OCI-LY1 (cell line): ENCODE results near the gene PRKRA.

Experiments
- H2AFZ ChIP-seq: fragments of 200-600 bp; sonication (generic), shearing (Covaris generic); 2 replicates; pipeline ENCODE4 v1.6.0; 2014; ENCODE audit warnings: antibody characterized with exemption, mild to moderate bottlenecking, low read length
- H3F3A ChIP-seq: fragments of 200-600 bp; sonication (generic), shearing (Covaris generic); 2 replicates; pipeline ENCODE4 v1.6.0; 2014; ENCODE audit warnings: mild to moderate bottlenecking, antibody characterized with exemption, low read length, moderate library complexity; ENCODE audit not compliant: insufficient read depth
- H3K27ac ChIP-seq: fragments of 200-600 bp; sonication (generic); 2 replicates; pipeline ENCODE4 v1.5.1; 2014; ENCODE audit warnings: low read length, mixed run types, mild to moderate bottlenecking, low read depth; ENCODE audit not compliant: poor library complexity, severe bottlenecking
- H3K27me3 ChIP-seq: fragments of 200-600 bp; sonication (generic); 2 replicates; pipeline ENCODE4 v1.6.0; 2014; ENCODE audit warnings: antibody characterized with exemption, mild to moderate bottlenecking, low read length, moderate library complexity; ENCODE audit not compliant: insufficient read depth
- H3K36me3 ChIP-seq: fragments of 200-600 bp; sonication (generic); 2 replicates; pipeline ENCODE4 v1.6.1; 2014; ENCODE audit warnings: mild to moderate bottlenecking, antibody characterized with exemption, low read length, moderate library complexity, mixed read lengths; ENCODE audit not compliant: insufficient read depth
- H3K4me1 ChIP-seq: fragments of 200-600 bp; sonication (generic); 2 replicates; pipeline ENCODE4 v1.5.1; 2014; ENCODE audit warnings: mild to moderate bottlenecking, low read length, moderate library complexity; ENCODE audit not compliant: insufficient read depth, severe bottlenecking
- H3K4me2 ChIP-seq: fragments of 200-600 bp; sonication (generic), shearing (Covaris generic); 2 replicates; pipeline ENCODE4 v1.6.1; 2014; ENCODE audit warnings: low read length
- H3K4me3 ChIP-seq: fragments of 200-600 bp; sonication (generic); 2 replicates; pipeline ENCODE4 v1.5.1; 2014; ENCODE audit warnings: low read length, low read depth, mild to moderate bottlenecking, mixed read lengths; ENCODE audit not compliant: poor library complexity, severe bottlenecking
- H3K79me2 ChIP-seq: fragments of 200-600 bp; shearing (Covaris generic); 2 replicates; pipeline ENCODE4 v1.6.1; 2016; ENCODE audit warnings: mixed run types, low read length, mixed read lengths; ENCODE audit not compliant: insufficient read depth
- H3K9ac ChIP-seq: fragments of 200-600 bp; sonication (generic), shearing (Covaris generic); 2 replicates; pipeline ENCODE4 v1.6.1; 2014; ENCODE audit warnings: mild to moderate bottlenecking, low read length, mixed read lengths
- H3K9me2 ChIP-seq: fragments of 200-600 bp; sonication (generic), shearing (Covaris generic); 2 replicates; pipeline ENCODE4 v1.6.1; 2014; ENCODE audit warnings: low read depth, mild to moderate bottlenecking, low read length, mixed read lengths
- H3K9me3 ChIP-seq: fragments of 200-600 bp; shearing (Covaris generic); 2 replicates; pipeline ENCODE4 v1.6.1; 2014; ENCODE audit warnings: low read length, mixed read lengths
- H4K20me1 ChIP-seq: fragments of 200-600 bp; sonication (generic), shearing (Covaris generic); 2 replicates; pipeline ENCODE4 v1.6.0; 2016; ENCODE audit warnings: mild to moderate bottlenecking, low read length; ENCODE audit not compliant: insufficient read depth
- EZH2 ChIP-seq: fragments of 200-600 bp; sonication (generic), shearing (Covaris generic); IDR thresholded peaks from 2 replicates; pipeline ENCODE4 v1.8.0; 2017; ENCODE audit warnings: borderline replicate concordance, mixed run types, mild to moderate bottlenecking, antibody characterized with exemption, low read length, moderate library complexity, mixed read lengths
- TF ChIP-seq, protein P1 (sequence below): fragments of 200-600 bp; sonication (generic), shearing (Covaris generic); IDR thresholded peaks from 2 replicates; pipeline ENCODE4 v1.5.1; 2017; ENCODE audit warnings: mild to moderate bottlenecking, antibody characterized with exemption, low read length, moderate library complexity, mixed read lengths

The PRKRA gene

DNA sequence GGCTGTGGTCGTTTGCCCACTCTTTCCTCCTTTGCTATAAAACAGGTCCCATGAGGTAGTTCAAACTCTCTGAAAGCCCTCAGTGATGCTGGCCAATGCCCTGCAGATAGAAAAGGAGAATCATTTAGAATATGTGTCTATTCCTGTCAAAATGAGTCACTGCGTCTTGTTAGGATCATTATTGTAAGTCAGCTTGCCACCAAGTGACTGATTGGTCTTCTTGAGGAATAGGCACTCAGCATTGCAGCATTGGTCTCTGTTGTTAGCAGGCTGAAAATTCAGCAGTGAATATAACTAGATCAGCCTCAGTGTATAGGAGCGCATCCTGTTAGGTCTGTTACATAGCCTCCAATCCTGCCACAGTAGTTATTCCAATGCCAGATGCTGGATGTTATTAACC is 28.9 kb downstream of the PRKRA start:
- Histone ChIP-seq H3K27ac (no peak overlapping the region), H2AFZ (no peak overlapping the region), H3K4me3 (no peak overlapping the region), H3K9ac (no peak overlapping the region), H3F3A (no peaks in the 10 kb centered on the region), H3K9me2 (no peaks in the 10 kb centered on the region), H3K36me3 (peaks cover 9% of the 10 kb centered on the region), H3K79me2 (no peaks in the 10 kb centered on the region), H4K20me1 (no peaks in the 10 kb centered on the region), H3K27me3 (no peaks in the 10 kb centered on the region), H3K4me2 (no peak overlapping the region), H3K9me3 (peaks cover 7% of the 10 kb centered on the region; the same call in 1 of the 2 replicates), H3K4me1 (peaks cover 5% of the 10 kb centered on the region)
- no peak for TF ChIP-seq EZH2
- TF ChIP-seq, protein P1, sequence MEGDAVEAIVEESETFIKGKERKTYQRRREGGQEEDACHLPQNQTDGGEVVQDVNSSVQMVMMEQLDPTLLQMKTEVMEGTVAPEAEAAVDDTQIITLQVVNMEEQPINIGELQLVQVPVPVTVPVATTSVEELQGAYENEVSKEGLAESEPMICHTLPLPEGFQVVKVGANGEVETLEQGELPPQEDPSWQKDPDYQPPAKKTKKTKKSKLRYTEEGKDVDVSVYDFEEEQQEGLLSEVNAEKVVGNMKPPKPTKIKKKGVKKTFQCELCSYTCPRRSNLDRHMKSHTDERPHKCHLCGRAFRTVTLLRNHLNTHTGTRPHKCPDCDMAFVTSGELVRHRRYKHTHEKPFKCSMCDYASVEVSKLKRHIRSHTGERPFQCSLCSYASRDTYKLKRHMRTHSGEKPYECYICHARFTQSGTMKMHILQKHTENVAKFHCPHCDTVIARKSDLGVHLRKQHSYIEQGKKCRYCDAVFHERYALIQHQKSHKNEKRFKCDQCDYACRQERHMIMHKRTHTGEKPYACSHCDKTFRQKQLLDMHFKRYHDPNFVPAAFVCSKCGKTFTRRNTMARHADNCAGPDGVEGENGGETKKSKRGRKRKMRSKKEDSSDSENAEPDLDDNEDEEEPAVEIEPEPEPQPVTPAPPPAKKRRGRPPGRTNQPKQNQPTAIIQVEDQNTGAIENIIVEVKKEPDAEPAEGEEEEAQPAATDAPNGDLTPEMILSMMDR = no peak

DNA sequence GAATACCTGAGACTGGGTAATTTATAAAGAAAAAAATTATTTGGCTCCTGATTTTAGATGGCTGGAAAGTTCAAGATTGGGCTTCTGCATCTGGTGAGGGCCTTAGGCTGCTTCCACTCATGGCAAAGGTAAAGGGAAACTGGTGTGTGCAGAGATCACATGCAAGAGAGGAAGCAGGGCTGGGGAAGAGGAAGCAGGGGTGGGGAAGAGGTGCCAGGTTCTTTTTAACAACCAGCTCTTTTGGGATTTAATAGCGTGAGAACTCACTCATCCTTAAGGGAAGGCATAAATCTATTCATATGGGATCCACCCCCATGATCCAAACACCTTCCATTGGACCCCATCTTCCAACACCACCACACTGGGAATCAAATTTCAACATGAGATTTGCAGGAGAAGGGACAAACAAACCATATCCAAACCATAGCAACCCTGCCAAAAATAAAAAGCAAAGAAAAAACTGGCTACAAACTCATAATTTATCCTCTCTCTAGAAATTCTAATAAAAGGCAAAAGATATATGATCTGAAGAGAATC is 30.4 kb downstream of the PRKRA start:
- Histone ChIP-seq H3K27ac (no peak overlapping the region), H3K4me1 (peaks cover 12% of the 10 kb centered on the region), H3F3A (no peaks in the 10 kb centered on the region), H3K27me3 (no peaks in the 10 kb centered on the region), H3K36me3 (no peaks in the 10 kb centered on the region), H3K4me3 (no peak overlapping the region), H3K9ac (no peak overlapping the region), H4K20me1 (no peaks in the 10 kb centered on the region), H2AFZ (no peak overlapping the region), H3K79me2 (no peaks in the 10 kb centered on the region), H3K9me3 (peaks cover 5% of the 10 kb centered on the region; the same call in 1 of the 2 replicates), H3K9me2 (no peaks in the 10 kb centered on the region), H3K4me2 (no peak overlapping the region)
- TF ChIP-seq, protein P1 = no peak

DNA sequence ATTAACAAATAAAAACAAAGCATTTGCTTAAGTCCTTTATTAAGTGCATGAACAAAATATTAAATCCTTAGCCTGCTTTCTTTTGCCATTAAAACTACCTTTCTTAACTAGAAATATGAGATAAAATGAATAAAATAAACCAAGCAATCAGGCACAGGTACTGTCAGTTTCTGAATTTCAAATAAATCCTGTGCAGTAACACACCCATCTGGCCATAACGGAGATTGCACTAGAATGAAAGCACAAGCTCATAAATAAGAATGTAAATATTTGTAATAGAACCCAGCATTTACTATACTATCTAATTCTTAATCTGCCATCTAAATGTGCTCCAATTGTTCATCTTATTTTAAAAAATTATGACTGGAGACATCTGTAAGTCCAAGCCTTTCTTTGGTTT is 31.9 kb downstream of the PRKRA start:
- H2AFZ ChIP-seq = no peak overlapping the region
- H3K27ac ChIP-seq = no peak overlapping the region
- H3K4me3 ChIP-seq = no peak overlapping the region
- no peaks in the 10 kb centered on the region for H3K27me3 ChIP-seq
- H3K9me3 ChIP-seq = no peaks in the 10 kb centered on the region
- no peak for TF ChIP-seq EZH2
- TF ChIP-seq, protein P1 = peak; percentile 49
- no peaks in the 10 kb centered on the region for H3K36me3 ChIP-seq
- H3K79me2 ChIP-seq = no peaks in the 10 kb centered on the region
- H3K4me2 ChIP-seq = no peak overlapping the region
- H3K4me1 ChIP-seq = peaks cover 20% of the 10 kb centered on the region
- H3K9me2 ChIP-seq = no peaks in the 10 kb centered on the region
- H3K9ac ChIP-seq = no peak overlapping the region
- H4K20me1 ChIP-seq = no peaks in the 10 kb centered on the region
- no peaks in the 10 kb centered on the region for H3F3A ChIP-seq
